ENCODE measurements around the gene PLOD1. TPM values are rescaled to one million over a fixed set of nuclear protein-coding genes. Genes with fewer than 3 reads are reported as not detected.

Gene PLOD1
- total RNA-seq, 2 experiments from 2014 or later, result 15.7 to 16.5 TPM

DNA sequence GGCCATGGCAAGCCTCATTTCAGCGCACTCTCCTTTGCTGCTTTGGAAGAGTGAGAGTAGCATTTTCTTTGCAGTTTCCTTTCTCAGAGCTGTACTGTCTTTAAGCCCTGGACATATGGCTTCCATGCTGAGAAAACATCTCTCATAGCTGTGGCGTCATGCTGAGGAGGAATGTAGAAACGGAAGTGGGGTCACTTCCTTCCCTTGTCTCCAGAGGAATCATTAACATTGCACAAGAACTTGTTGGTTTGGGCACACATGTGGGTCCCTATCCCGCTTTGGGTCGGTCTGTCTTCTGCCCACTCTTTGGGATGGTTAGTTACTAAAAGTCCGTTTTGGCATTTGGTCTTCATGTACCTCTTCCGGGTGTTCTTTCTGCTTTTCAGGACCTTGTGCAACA is 51.3 kb downstream of the PLOD1 start:
- CTCF ChIA-PET, result no interaction called here
- Mint-ChIP-seq H3K4me3 (no peak overlapping the region), H3K36me3 (ENCODE audit: low read depth) (peaks cover 48% of the 10 kb centered on the region), H3K4me1 (peaks cover 43% of the 10 kb centered on the region), H3K27ac (peak overlapping the region; percentile 36), H3K27me3 (no peaks in the 10 kb centered on the region), H3K9me3 (no peaks in the 10 kb centered on the region)
- POLR2A ChIA-PET, result interaction anchor here (9.9 kb wide), 1 partner anchor 76 kb away, joined by 296 read pairs; no protein-coding TSS in a partner anchor
- DNase-seq, result no peak

DNA sequence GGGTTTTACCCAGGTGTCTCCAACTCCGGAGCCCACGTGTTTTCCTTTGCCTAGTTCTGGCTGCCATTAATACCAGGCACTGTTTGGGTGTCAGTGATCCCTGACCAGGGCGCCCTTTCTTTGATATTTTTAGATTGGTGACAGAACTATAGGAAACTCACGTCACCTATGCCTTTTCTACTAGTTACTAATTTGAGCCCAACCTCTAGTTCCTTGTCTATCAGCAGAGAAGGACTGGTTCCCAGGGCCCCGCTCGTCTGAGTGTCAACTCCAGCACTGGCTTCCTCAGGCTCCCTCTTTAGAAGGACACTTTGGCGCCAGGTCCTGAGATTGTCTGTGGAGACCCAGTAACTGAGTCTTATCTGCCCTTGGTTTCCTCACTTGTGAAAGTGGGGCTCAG is 55.2 kb downstream of the PLOD1 start:
- DNase-seq, result no peak
- POLR2A ChIA-PET, result interaction anchor here (1.8 kb wide), 1 partner anchor 80 kb away, joined by 7 read pairs; no protein-coding TSS in a partner anchor
- no peaks in the 10 kb centered on the region for H3K9me3 Mint-ChIP-seq
- peaks cover 11% of the 10 kb centered on the region for H3K4me1 Mint-ChIP-seq
- no peak overlapping the region for H3K27ac Mint-ChIP-seq
- H3K27me3 Mint-ChIP-seq, result no peaks in the 10 kb centered on the region
- CTCF ChIA-PET, result no interaction called here
- H3K4me3 Mint-ChIP-seq, result no peak overlapping the region
- peaks cover 53% of the 10 kb centered on the region for H3K36me3 Mint-ChIP-seq (ENCODE audit: low read depth)

DNA sequence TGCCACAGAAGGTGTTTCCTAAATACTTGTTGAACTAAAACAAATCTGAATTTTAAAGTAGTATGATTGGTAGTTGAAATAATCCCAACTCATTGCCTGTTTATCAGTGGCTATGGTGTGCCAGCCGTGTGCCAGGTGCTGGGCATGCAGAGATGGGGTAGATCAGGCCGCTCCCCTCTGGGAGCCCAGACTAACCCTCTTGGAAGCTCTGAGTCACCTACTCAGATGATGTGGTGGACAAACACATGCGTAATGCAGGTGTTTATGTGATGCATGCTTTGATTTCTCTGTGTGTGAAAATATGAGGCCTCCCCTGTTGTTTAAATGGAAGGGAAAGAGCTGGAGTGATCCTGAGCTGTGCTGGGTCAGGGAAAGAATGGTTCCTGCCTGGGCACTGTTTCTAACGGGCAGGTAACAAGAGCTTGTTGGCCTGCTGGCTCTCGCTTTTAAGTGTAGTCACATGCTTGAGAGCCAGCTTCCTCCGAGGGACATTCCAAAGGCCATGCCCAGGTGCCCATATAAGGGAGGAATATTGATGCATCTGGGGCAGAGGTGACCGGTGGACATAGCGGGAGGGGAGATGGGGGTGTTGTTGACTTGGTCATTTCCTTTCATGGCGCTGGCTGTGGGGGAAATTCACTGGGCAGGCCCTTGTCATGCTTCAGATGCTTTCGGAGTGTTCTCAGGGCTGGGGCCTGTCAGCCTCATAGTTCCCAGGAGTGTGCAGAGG is 56.0 kb downstream of the PLOD1 start:
- ChIA-PET POLR2A (interaction anchor here (1.8 kb wide), 1 partner anchor 81 kb away, joined by 7 read pairs; no protein-coding TSS in a partner anchor), CTCF (interaction anchor here (0.8 to 1.0 kb wide), 2 partner anchors 9 to 11 kb away, joined by 3 to 4 read pairs; no protein-coding TSS in a partner anchor)

DNA sequence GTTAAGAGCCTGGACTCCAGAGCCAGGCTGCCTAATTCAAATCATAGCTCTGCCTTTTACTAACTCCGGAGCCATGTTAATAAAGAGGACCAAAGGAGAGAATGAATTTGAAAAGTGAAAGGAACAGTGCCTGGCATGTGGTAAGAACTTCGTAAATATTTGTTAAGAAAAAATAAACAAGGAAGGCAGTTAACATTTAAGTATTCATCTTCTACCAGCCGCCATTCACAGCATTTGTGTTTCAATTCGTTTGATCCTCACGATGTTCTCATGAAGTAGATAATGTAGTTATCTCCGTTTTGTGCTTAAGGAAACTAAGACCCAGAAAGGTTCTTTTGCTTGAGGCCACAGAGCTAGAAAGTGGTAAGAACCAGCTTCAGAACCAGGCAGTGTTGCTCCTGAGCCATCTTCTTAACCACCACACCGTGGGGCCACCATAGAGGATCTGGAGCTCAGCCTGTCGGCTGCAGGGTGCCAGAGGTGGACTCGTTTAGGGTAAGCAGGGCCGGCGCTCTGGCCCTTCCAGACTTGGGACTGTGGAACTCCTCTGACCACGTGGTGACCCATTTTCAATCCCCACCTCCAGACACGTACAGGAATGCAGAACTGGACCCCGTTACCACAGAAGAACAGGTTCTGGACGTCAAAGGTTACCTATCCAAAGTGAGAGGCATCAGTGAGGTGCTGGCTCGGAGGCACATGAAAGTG is 57.6 kb downstream of the PLOD1 start:
- Mint-ChIP-seq H3K9me3 (no peaks in the 10 kb centered on the region), H3K36me3 (ENCODE audit: low read depth) (peaks cover 63% of the 10 kb centered on the region), H3K4me1 (peaks cover 3% of the 10 kb centered on the region), H3K27ac (no peak overlapping the region), H3K27me3 (no peaks in the 10 kb centered on the region), H3K4me3 (no peak overlapping the region)
- CTCF ChIA-PET, result interaction anchor here (0.7 to 1.6 kb wide), 3 partner anchors 11 to 19 kb away, joined by 3 to 4 read pairs (median 3); partner anchors contain the start of gene MFN2
- POLR2A ChIA-PET, result interaction anchor here (1.0 to 1.8 kb wide), 3 partner anchors 11 to 84 kb away, joined by 3 to 9 read pairs (median 5); no protein-coding TSS in a partner anchor
- DNase-seq, result no peak

More for the DNA sequence above, 56.0 kb downstream of the PLOD1 start:
- no peaks in the 10 kb centered on the region for H3K27me3 Mint-ChIP-seq
- peaks cover 54% of the 10 kb centered on the region for H3K36me3 Mint-ChIP-seq (ENCODE audit: low read depth)
- no peak overlapping the region for H3K4me3 Mint-ChIP-seq
- peak overlapping the region; percentile 26 for H3K27ac Mint-ChIP-seq
- peaks cover 9% of the 10 kb centered on the region for H3K4me1 Mint-ChIP-seq
- no peaks in the 10 kb centered on the region for H3K9me3 Mint-ChIP-seq
- no peak for DNase-seq

DNA sequence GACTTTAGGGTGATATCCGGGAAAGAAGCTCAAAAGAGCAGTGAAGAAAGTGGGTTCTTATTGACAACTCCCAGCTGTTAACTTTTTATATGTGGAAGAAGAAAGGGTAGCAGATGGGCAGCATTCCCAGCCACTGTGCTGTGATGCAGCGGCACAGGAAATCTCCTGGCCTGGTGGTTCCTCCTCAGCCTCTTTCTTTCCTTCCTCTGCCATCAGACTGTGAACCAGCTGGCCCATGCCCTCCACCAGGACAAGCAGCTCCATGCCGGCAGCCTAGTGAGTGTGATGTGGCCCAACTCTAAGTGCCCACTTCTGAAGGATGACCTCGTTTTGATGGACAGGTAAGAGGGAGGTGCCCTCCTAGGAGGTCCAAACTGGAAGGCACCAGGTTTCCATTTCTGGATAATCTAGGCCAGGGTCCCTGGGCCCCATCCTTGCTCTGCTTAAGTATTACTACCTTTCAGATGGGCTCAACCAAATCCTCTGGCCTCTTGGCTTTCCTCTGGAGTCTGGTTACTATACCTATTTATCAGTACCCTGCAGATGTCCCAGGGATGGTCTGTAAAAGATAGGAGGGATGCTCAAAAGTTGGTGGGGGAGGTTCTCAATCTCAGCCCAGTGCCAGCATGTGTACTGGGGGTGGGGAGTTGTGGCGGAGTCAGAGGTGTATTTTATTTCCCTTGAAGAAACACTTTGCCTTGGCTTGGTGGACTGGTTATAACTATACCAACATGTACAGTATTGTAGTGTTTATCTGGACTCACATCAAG is 62.7 kb downstream of the PLOD1 start:
- Mint-ChIP-seq H3K36me3 (ENCODE audit: low read depth) (peaks cover 57% of the 10 kb centered on the region), H3K4me1 (peaks cover 7% of the 10 kb centered on the region), H3K9me3 (no peaks in the 10 kb centered on the region), H3K27ac (no peak overlapping the region), H3K4me3 (no peak overlapping the region), H3K27me3 (no peaks in the 10 kb centered on the region)
- no peak for DNase-seq
- ChIA-PET POLR2A (interaction anchor here (3.4 kb wide), 1 partner anchor 88 kb away, joined by 24 read pairs; no protein-coding TSS in a partner anchor), CTCF (interaction anchor here (1.0 kb wide), 1 partner anchor 89 kb away, joined by 3 read pairs; no protein-coding TSS in a partner anchor)

DNA sequence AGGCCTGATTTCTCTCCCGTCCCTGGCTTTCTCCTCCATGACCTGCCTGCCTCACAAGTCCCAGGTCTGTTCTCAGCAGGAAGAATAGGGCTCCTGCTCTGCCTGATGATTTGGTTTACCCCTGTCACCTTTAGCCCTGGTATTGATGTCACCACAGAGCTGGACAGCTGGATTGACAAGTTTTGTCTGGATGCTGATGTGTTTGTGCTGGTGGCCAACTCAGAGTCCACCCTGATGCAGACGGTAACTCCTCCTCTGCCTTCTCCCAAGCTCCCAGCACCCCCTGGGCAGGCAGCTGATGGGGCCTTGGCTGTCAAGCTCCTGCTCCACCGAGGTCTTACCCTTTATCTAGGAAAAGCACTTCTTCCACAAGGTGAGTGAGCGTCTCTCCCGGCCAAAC is 64.1 kb downstream of the PLOD1 start:
- Mint-ChIP-seq H3K9me3 (no peaks in the 10 kb centered on the region), H3K36me3 (ENCODE audit: low read depth) (peaks cover 64% of the 10 kb centered on the region), H3K27ac (no peak overlapping the region), H3K4me3 (no peak overlapping the region), H3K4me1 (peaks cover 9% of the 10 kb centered on the region), H3K27me3 (no peaks in the 10 kb centered on the region)
- DNase-seq, result no peak
- POLR2A ChIA-PET, result no interaction called here
- CTCF ChIA-PET, result interaction anchor here (1.3 to 1.9 kb wide), 2 partner anchors 13 to 81 kb away, joined by 3 to 4 read pairs; no protein-coding TSS in a partner anchor

DNA sequence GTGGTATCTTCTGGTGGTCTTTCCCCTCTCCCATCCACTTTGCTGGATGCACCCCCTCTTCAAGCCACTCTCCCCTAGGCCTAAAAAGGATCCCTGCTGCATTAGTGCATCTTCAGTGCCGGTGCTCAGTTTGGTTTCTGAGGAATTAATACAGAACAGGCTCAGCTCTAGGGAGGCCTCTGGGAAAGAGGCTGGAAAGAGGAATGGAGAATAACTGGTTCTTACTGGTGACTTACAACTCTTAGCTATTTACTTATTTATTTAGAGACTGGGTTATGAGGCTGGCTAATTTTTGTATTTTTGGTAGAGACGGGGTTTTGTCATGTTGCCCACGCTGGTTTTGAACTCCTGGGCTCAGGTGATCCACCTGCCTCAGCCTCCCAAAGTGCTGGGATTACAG is 64.7 kb downstream of the PLOD1 start:
- Mint-ChIP-seq H3K27me3 (no peaks in the 10 kb centered on the region), H3K9me3 (no peaks in the 10 kb centered on the region), H3K27ac (no peak overlapping the region), H3K4me1 (peaks cover 10% of the 10 kb centered on the region), H3K36me3 (ENCODE audit: low read depth) (peaks cover 68% of the 10 kb centered on the region), H3K4me3 (no peak overlapping the region)
- ChIA-PET CTCF (interaction anchor here (1.3 to 1.9 kb wide), 2 partner anchors 13 to 81 kb away, joined by 3 to 4 read pairs; no protein-coding TSS in a partner anchor), POLR2A (interaction anchor here (1.2 kb wide), 1 partner anchor 19 kb away, joined by 3 read pairs; no protein-coding TSS in a partner anchor)
- DNase-seq, result no peak

DNA sequence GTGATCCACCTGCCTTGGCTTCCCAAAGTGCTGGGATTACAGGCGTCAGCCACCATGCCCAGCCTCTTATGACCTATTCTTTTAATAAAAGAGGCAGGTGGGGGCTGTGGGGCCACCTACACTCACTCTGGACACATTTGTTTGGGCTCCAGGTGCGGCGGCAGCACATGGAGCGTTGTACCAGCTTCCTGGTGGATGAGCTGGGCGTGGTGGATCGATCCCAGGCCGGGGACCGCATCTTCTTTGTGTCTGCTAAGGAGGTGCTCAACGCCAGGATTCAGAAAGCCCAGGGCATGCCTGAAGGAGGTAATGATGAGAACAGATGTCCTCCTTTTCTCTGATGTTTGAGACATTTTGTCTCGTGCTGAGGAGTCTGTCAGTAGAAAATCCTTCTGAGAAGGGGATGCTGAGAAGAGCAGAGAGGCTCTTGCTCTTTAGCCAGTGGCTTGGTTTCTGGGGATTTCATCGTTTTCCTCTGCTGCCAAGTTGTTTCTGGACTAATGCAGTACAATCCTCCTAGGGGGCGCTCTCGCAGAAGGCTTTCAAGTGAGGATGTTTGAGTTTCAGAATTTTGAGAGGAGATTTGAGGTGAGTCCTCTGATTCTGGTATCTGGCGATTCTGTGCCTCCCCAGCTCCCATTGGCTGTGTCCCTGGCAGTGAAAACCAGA is 66.9 kb downstream of the PLOD1 start:
- Mint-ChIP-seq H3K36me3 (ENCODE audit: low read depth) (peaks cover 73% of the 10 kb centered on the region), H3K27ac (peak overlapping the region; percentile 56), H3K9me3 (no peaks in the 10 kb centered on the region), H3K4me3 (no peak overlapping the region), H3K4me1 (peaks cover 27% of the 10 kb centered on the region), H3K27me3 (no peaks in the 10 kb centered on the region)
- DNase-seq, result peak; percentile 76
- ChIA-PET POLR2A (interaction anchor here (2.6 kb wide), 1 partner anchor 92 kb away, joined by 9 read pairs; no protein-coding TSS in a partner anchor), CTCF (interaction anchor here (0.6 to 3.0 kb wide), 3 partner anchors 11 to 77 kb away, joined by 3 to 11 read pairs (median 3); no protein-coding TSS in a partner anchor)

DNA sequence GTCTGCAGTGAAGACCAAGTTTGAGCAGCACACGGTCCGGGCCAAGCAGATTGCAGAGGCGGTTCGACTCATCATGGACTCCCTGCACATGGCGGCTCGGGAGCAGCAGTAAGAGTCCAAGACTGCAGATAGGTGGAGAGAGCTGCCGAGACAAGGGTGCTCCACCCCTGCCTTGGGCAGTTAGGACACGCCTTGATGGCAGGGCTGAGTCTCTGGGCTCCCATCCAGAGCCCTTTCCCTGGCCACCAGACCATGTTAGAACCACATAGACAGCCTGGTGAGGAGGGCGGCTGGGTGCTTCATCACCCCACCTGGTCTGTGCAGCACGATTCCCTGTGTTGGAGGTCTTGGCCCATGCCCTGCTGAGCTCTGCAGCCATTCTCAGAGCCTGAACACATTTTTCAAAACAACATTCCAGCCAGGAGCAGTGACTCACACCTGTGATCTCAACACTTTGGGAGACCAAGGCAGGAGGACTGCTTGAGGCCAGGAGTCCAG is 67.5 kb downstream of the PLOD1 start:
- Mint-ChIP-seq H3K27ac (peak overlapping the region; percentile 56), H3K4me3 (no peak overlapping the region), H3K4me1 (peaks cover 27% of the 10 kb centered on the region), H3K27me3 (no peaks in the 10 kb centered on the region), H3K9me3 (no peaks in the 10 kb centered on the region), H3K36me3 (ENCODE audit: low read depth) (peaks cover 73% of the 10 kb centered on the region)
- no peak for DNase-seq
- POLR2A ChIA-PET, result interaction anchor here (0.8 to 2.6 kb wide), 2 partner anchors 45 to 92 kb away, joined by 3 to 9 read pairs; no protein-coding TSS in a partner anchor
- CTCF ChIA-PET, result interaction anchor here (0.8 to 3.0 kb wide), 5 partner anchors 11 to 77 kb away, joined by 3 to 11 read pairs (median 3); partner anchors contain the start of gene MIIP

DNA sequence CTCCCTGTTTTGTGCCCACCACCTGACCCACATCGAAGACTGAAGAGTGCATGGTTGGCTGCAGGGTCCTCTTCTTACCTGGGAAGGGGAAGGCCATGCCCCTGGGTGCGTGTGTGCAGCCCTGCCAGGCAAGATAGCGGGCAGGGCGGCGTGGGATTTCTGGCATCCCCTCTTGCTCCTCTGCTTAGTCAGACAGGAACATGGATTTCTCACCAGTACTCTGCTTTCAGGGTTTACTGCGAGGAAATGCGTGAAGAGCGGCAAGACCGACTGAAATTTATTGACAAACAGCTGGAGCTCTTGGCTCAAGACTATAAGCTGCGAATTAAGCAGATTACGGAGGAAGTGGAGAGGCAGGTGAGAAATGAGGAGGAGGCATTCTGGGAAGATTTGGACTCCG is 69.2 kb downstream of the PLOD1 start:
- Mint-ChIP-seq H3K27me3 (no peaks in the 10 kb centered on the region), H3K9me3 (no peaks in the 10 kb centered on the region), H3K27ac (no peak overlapping the region), H3K36me3 (ENCODE audit: low read depth) (peaks cover 76% of the 10 kb centered on the region), H3K4me3 (no peak overlapping the region), H3K4me1 (peaks cover 27% of the 10 kb centered on the region)
- ChIA-PET POLR2A (interaction anchor here (0.8 to 3.8 kb wide), 5 partner anchors 9 to 95 kb away, joined by 3 to 30 read pairs (median 3); partner anchors contain the start of gene MFN2), CTCF (interaction anchor here (2.1 kb wide), 1 partner anchor 15 kb away, joined by 8 read pairs; the partner anchor contains the start of gene MIIP)
- DNase-seq, result no peak

DNA sequence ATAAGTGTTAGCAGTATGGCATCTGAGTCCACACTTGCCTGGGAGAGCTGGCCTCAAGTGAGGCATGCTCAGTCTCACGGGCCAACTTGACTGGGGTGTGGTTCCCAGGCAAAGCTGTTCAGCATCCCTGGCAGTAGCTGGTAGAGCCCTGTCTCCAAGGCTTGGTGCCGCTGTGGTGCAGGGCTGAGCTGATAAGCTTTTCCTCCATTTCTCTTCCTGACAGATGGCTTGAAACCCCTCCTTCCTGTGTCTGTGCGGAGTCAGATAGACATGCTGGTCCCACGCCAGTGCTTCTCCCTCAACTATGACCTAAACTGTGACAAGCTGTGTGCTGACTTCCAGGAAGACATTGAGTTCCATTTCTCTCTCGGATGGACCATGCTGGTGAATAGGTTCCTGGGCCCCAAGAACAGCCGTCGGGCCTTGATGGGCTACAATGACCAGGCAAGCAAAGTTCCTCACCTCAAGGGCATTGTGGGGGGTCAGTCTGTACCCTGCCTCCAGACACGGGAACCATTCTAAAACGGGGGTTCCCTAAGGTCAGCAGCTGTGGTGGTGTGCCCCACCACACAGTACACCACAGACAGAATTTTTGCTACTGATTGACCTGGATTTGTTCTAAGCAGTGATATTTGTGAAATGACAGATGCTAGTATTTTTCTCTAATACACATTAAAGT is 71.1 kb downstream of the PLOD1 start:
- Mint-ChIP-seq H3K36me3 (ENCODE audit: low read depth) (peaks cover 86% of the 10 kb centered on the region), H3K4me1 (peaks cover 33% of the 10 kb centered on the region), H3K9me3 (no peaks in the 10 kb centered on the region), H3K27ac (peak overlapping the region; percentile 52), H3K27me3 (no peaks in the 10 kb centered on the region), H3K4me3 (no peak overlapping the region)
- ChIA-PET POLR2A (interaction anchor here (1.0 to 3.8 kb wide), 4 partner anchors 13 to 97 kb away, joined by 3 to 30 read pairs (median 4); no protein-coding TSS in a partner anchor), CTCF (interaction anchor here (1.1 kb wide), 1 partner anchor 27 kb away, joined by 3 read pairs; no protein-coding TSS in a partner anchor)
- no peak for DNase-seq

All from activated CD4-positive, alpha-beta memory T cell treated with anti-CD3 and anti-CD28 coated beads, Interleukin-2, amount 10 ng/mL, durations not matched to agents 7 days and 5 days (primary cell).